ENCODE data around the gene CCR5AS.

CCR5AS gene

DNA sequence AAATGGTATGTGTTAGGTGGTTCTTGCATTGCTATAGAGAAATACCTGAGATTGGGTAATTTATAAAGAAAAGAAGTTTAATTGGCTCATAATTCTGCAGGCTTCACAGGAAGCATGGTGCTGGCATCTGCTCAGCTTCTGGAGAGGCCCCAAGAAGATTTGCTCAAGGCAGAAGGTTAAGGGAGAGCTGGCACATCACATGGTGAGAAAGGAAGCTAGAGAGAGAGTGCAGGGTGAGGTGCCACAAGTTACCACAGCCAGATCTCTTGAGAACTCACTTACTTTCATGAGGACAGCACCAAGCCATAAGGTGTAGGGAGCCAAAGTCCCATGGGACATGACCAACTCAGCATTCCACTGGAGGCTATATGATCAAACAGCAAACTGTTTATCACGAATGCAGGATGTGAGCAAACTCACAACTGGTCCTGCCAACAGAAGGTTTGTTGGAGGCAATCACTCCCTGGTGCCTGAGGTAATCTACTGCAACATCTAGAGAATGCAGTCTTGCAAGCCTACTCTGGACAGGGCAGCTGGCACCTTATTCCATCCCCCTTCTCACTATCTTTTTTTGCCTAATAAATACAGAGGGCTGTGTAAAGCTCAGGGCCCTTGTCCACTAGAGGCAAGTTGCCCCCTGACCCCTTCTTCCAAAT is 81.1 kb downstream of the CCR5AS start:
- CTCF ChIA-PET: no interaction called here
- ATAC-seq (ENCODE audit: low read depth): no peak

GRCh38 chr3:46324036-46324435 is 82.8 kb downstream of the CCR5AS start:
- H3K27me3 Mint-ChIP-seq: no peaks in the 10 kb centered on the region
- intact Hi-C loops (cut with micrococcal nuclease): loop anchor here (5.0 kb wide), 1 partner anchor 38 kb away; no protein-coding TSS in a partner anchor
- no peak for DNase-seq
- POLR2A ChIA-PET: no interaction called here
- H3K27ac Mint-ChIP-seq: no peak overlapping the region
- H3K9me3 Mint-ChIP-seq: no peaks in the 10 kb centered on the region
- H3K4me1 Mint-ChIP-seq: peaks cover 41% of the 10 kb centered on the region
- TF ChIP-seq, protein P1, sequence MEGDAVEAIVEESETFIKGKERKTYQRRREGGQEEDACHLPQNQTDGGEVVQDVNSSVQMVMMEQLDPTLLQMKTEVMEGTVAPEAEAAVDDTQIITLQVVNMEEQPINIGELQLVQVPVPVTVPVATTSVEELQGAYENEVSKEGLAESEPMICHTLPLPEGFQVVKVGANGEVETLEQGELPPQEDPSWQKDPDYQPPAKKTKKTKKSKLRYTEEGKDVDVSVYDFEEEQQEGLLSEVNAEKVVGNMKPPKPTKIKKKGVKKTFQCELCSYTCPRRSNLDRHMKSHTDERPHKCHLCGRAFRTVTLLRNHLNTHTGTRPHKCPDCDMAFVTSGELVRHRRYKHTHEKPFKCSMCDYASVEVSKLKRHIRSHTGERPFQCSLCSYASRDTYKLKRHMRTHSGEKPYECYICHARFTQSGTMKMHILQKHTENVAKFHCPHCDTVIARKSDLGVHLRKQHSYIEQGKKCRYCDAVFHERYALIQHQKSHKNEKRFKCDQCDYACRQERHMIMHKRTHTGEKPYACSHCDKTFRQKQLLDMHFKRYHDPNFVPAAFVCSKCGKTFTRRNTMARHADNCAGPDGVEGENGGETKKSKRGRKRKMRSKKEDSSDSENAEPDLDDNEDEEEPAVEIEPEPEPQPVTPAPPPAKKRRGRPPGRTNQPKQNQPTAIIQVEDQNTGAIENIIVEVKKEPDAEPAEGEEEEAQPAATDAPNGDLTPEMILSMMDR (IDR thresholded peaks at IDR 0.05): no peak
- H3K4me3 Mint-ChIP-seq: no peak overlapping the region
- no peak for ATAC-seq (ENCODE audit: low read depth)
- CTCF ChIA-PET: no interaction called here
- no peaks in the 10 kb centered on the region for H3K36me3 Mint-ChIP-seq (ENCODE audit: low read depth)

More for the DNA sequence above, 81.1 kb downstream of the CCR5AS start:
- Mint-ChIP-seq H3K4me1 (peaks cover 35% of the 10 kb centered on the region), H3K4me3 (no peak overlapping the region), H3K27me3 (no peaks in the 10 kb centered on the region), H3K27ac (no peak overlapping the region), H3K36me3 (ENCODE audit: low read depth) (no peaks in the 10 kb centered on the region), H3K9me3 (no peaks in the 10 kb centered on the region)
- POLR2A ChIA-PET: no interaction called here
- DNase-seq: no peak
- TF ChIP-seq, protein P1 (IDR thresholded peaks at IDR 0.05): no peak
- intact Hi-C loops (cut with micrococcal nuclease): no loop called here

GRCh38 chr3:46321461-46322104 is 85.3 kb downstream of the CCR5AS start:
- H3K36me3 Mint-ChIP-seq (ENCODE audit: low read depth): no peaks in the 10 kb centered on the region
- H3K9me3 Mint-ChIP-seq: peaks cover 5% of the 10 kb centered on the region
- H3K27me3 Mint-ChIP-seq: no peaks in the 10 kb centered on the region
- DNase-seq (no peak), ATAC-seq (ENCODE audit: low read depth) (peak; percentile 76)
- H3K4me1 Mint-ChIP-seq: peaks cover 55% of the 10 kb centered on the region
- intact Hi-C loops (cut with micrococcal nuclease): loop anchor here (2.0 to 5.0 kb wide), 2 partner anchors 21 to 41 kb away; no protein-coding TSS in a partner anchor
- peak overlapping the region; percentile 52 for H3K4me3 Mint-ChIP-seq
- POLR2A ChIA-PET: interaction anchor here (0.7 to 0.9 kb wide), 2 partner anchors 22 to 217 kb away, joined by 3 to 6 read pairs; no protein-coding TSS in a partner anchor
- peak overlapping the region; percentile 19 for H3K27ac Mint-ChIP-seq
- CTCF ChIA-PET: interaction anchor here (1.6 to 1.7 kb wide), 2 partner anchors 30 to 45 kb away, joined by 3 to 5 read pairs; no protein-coding TSS in a partner anchor
- TF ChIP-seq, protein P1 (IDR thresholded peaks at IDR 0.05): no peak

DNA sequence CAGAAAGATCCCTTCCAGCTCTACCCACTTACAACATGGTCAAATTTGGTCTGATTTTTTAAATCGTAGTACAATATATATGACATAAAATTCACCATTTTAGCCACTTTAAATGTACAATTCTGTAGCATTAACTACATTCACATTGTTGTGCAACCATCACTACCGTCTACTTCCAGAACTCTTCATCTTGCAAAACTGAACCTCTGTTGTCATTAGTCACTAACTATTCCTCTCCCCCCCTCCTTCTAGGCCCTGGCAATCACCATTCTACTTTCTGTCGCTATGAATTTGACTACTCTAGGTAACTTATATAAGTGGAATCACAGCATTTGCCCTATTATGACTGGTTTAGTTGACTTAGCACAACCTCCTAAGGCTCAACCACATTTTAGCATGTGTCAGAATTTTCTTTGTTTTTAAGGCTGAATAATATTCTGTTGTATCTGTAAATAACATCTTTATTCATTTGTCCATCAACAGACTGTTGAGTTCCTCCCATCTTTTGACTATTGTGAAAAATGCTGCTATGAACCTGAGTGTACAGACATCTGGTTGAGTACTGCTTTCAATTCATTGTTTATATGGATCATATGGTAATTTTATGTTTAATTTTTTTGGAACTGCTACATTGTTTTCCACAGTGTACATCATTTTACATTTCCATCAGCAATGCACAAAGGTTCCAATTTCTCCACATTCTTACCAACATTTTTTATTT is 88.5 kb downstream of the CCR5AS start:
- Mint-ChIP-seq H3K4me3 (no peak overlapping the region), H3K36me3 (ENCODE audit: low read depth) (no peaks in the 10 kb centered on the region), H3K4me1 (peaks cover 68% of the 10 kb centered on the region), H3K27ac (no peak overlapping the region), H3K27me3 (no peaks in the 10 kb centered on the region), H3K9me3 (peaks cover 5% of the 10 kb centered on the region)
- TF ChIP-seq, protein P1 (IDR thresholded peaks at IDR 0.05): no peak
- intact Hi-C loops (cut with micrococcal nuclease): no loop called here
- CTCF ChIA-PET: no interaction called here
- DNase-seq (no peak), ATAC-seq (ENCODE audit: low read depth) (no peak)
- POLR2A ChIA-PET: no interaction called here

DNA sequence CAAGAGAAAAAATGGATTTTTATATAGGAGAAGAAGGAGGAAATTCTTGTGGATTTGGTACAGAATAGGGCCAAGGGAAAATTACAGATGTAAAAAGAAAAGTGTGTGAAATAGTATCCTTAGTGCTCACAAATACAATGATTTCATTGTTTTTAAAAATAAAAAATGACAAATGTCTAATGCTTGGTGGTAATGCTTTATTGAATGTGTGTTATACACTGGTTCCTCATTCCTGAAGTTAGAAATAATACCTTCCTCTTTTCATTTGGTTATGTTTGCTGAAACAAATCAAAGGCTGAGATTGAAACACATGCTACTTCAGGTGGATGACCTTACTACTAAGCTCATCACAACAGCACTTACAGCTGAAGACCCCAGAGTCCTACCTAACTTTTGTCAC is 90.7 kb downstream of the CCR5AS start:
- intact Hi-C loops (cut with micrococcal nuclease): no loop called here
- POLR2A ChIA-PET: interaction anchor here (0.8 kb wide), 1 partner anchor 94 kb away, joined by 3 read pairs; no protein-coding TSS in a partner anchor
- peak overlapping the region; percentile 37 for H3K4me3 Mint-ChIP-seq
- no peaks in the 10 kb centered on the region for H3K27me3 Mint-ChIP-seq
- H3K36me3 Mint-ChIP-seq (ENCODE audit: low read depth): no peaks in the 10 kb centered on the region
- DNase-seq (no peak), ATAC-seq (ENCODE audit: low read depth) (peak; percentile 56)
- H3K4me1 Mint-ChIP-seq: peaks cover 51% of the 10 kb centered on the region
- CTCF ChIA-PET: no interaction called here
- H3K27ac Mint-ChIP-seq: peak overlapping the region; percentile 68
- peaks cover 5% of the 10 kb centered on the region for H3K9me3 Mint-ChIP-seq
- TF ChIP-seq, protein P1 (IDR thresholded peaks at IDR 0.05): no peak
